NCI-H2081 treated with DMSO at 0.1 percent for 48 hours (cell line): ENCODE results near the gene PPP1R11.
A peak's percentile ranks its signal among the peaks of the same experiment; 100 is the strongest.
"Not testable (repeated sequence)": the region's sequence is repeated elsewhere in the genome, so short reads cannot be mapped to it uniquely, and the experiment has no call there.

Source experiments
- DNase-seq: peaks from one replicate; lab custom pipeline; 2025; lab: John Stamatoyannopoulos, UW

The PPP1R11 gene

DNA sequence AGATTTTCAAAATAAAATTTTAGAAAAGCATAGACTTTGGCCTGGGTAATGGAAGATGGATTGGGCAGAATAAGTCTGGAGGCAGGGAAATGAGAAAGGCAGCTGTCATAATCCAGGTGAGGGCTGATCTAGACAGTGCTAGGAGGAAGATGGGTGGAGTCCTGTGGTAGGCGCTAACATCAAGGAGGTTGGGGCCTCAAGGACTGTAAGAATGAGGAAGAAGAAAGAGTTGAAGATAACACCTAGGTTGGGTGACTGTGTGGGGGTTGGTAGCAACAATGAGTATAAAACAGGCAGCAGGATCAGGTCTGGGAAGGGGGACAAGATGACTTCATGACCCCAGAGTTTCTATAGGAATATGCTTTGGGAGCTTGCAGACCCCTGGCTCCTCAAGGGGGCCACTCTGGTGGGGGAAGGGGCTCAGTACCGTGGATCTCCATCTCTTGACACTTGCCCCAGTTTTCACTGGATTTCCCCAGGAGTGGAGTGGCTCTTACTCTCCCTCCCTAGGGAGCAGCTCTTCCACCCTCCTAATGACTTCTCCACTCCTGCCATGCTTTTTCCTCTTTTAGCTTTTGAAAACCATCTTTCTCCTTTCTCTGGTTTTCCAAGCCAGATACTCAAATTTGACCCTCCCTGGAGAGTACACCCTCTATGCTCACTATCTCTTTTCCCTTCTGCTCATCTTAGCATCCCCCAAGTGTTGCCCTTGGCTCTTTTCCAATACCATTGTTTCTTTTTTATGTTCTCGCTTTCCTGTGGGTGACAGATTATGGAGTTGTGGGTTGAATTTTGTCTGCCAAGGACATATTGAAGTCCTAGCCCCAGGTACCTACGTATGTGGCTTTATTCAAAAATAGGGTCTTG is 31.1 kb downstream of the PPP1R11 start:
- no peak for DNase-seq

DNA sequence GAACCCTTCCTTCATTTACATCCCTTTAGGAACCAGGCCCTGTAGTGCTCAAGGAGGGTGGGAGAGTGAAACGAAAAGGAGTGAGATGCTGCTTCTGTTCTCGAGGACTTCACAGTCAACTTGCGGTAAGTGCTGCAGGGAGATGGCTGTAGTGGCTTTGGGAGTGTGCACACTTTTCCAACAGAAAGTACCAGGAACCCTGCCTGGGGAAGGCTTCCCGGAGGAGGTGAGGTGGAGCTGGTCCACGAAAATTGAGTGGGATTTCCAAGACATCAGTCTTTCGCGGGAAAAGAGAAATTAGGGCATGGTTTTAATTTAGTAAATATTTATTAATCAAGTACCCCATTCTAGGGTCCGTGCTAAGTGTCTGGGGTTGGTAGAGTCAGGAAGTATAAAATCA is 33.2 kb downstream of the PPP1R11 start:
- no peak for DNase-seq

DNA sequence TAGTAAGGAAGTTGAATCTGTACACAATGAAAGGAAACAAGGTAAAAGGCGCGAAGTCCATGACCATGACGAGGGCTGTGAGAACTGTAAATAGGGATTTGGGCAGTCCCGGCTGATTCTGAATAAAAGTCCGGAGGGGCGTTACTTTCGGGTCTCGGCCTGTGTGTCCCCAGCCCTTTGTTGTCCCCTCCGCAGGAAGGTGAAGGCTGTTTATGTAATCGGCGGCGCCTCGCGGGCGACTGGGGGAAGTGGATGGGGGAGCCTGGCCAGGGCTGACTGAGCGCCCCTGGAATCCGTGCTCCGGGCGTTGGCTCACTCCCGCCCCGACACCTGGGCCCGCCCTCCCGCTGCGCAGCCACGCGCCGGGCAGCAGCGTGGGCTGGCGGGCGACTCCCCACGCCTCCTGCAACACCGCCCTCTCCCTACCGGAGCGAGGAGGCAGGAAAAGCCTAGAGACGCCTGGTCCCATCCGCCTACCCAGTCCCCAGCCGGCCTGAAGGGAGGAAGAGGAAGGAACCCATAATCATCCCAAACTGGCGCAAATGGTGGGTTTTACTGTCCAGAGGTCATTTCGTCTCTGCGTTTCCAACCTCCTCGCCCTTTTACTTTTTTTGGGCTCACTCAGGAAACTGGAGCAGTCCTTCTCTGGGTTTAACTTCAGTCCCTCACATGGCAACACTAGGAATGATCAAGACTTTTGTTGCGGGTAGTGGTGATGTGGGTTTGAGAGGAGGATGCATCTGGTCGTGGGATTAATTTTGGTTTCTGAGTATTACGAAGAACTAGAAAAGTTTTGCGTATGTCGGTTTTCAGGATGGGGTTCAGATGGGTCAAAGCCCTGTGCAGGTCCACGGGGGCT is 33.8 kb downstream of the PPP1R11 start:
- DNase-seq = no peak

DNA sequence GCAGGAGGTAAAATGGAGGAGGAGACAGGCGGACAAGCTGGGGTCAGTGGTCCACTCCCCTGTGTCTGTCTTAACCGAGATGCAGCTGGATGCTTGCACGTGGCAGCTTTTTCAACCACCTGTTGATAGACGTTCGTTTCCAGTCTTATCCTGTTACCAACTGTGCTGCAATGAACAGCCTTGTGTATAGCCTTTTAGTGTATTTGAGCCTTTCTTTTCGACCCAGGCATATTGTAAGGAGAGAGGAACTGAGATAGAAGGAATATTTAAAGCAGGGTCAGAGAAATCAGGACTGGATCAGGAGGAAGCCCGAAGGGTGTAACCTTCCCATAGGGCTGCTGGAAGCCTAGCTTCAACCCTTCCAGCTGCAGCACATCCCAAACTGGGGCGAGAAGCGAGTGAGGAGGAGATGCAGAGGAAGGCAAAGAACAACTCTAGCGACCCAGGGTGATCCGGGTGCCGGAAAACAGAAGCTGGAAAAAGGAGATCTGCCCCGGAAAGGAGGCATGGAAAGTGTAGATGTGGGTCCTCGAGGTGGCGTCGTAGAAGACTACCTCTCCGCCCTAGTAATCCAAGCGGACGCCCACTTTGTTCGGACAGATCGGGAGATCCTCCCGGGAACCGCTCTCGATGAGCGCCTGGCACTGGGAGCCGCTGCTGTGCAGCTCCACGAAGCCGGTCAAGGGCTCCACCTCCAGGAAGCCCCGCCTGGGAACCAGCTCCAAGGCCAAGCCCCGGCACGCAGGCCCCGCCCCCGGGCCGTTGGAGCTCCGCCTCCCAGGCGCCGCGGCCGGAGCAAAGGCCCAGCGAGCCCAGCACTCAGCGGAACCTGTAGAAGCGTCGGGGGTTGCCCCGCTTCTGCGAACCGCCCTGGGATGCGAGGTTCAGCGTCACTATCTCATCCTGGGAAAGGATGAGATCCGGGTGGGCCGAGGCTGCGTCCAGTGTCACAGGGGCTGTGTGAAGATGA is 34.7 kb downstream of the PPP1R11 start:
- DNase-seq = peak; percentile 33

DNA sequence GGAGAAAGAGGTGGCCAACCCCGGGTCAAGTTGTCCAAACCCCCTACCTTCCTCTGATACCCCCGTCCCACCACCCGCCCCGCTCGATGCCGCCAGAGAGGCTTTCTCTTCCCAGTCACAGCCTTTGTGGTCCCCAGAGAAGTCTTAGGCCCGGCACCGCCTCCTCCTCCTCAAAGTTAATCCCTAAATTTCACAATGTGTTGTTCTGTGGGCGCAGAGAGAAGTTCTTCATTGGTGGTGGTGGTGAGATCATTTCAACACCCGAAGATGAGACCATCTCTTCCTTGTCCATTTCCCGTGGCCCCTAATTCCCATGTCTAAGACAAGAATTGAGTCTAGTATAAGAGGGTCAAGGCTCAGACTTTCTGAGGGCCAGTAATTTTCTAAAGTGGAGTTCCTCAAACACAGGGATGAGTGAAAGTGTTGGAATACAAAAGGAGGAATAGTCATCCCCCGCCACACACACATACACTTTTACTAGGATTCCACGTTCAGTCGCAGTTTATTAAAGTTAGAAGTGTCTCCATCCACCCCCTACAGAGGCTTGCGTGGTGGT is 35.5 kb downstream of the PPP1R11 start:
- no peak for DNase-seq

DNA sequence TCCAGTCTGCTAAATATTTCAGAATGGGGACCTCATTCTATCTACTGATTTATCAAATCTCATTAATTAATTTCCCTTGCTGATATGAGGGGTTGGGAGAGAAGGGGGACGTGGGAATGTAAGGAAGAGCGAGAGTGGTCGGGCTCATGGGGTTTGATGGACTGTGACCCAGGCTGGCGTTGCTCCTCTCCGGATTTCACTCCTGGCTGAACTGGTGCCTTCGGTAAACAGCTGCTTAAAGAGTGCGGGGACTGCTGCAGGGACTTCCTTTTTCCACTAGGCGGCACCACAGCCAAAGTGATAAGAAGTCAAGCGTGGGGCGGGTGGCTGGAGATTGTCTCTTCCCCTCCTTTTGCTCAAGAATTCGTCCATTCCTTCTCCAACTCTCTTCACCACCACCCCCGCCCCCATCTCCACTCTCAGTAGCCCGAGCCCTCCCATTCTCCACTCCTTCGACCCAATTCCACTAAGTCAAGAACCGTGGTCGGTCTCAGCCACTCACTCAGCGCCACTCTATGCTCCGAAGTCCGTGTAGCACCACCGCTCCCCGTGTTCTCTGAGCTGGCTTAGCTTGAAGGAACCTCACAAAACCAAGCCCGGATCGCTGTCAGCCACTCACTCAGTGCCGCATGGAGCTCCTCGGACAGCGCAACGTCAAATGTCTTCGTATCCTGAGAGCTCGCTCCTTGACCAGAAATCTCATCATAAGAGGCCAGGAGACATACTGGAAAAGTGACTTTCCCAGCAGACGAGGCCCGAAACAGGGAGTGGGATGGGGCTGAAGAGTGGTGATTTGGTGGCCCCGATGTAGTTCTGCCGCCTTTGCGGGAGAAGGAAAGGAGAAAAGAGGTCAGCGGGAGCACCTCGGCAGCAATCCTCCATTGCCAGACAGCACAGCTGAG is 36.2 kb downstream of the PPP1R11 start:
- DNase-seq = peak; percentile 37

DNA sequence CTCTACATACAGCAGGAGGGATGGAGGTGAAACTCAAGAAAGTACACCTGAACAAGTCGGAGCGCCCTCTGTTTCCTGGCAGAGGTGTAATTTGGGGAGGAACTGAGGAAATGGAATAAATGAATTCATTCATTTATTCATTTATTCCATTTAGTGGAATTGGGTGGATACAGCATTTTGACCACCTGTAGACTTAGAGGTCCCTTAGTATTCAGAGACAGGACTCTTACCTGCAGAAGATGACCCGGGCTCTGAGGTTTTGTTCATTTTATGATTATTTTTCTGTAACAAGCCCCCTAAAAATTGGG is 36.8 kb downstream of the PPP1R11 start:
- no peak for DNase-seq

DNA sequence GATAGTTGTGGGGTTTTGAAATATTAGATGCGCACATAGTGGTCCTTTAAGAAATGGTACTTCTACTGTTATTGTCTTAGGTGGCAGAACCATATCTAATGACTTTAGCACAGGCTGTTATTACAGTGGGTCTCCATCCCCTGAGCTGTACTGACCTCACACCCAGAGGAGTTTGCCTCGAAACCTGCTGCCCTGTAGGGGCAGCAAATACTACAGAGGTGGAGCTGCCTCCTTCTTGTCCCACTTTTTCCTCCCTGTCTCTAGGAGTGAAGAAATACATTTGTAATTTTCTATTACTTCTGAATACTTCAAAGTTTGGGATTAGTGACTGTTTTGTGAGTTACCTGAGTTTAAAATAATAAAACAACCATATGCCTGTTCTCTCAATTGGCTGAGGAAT is 37.7 kb downstream of the PPP1R11 start:
- no peak for DNase-seq

DNA sequence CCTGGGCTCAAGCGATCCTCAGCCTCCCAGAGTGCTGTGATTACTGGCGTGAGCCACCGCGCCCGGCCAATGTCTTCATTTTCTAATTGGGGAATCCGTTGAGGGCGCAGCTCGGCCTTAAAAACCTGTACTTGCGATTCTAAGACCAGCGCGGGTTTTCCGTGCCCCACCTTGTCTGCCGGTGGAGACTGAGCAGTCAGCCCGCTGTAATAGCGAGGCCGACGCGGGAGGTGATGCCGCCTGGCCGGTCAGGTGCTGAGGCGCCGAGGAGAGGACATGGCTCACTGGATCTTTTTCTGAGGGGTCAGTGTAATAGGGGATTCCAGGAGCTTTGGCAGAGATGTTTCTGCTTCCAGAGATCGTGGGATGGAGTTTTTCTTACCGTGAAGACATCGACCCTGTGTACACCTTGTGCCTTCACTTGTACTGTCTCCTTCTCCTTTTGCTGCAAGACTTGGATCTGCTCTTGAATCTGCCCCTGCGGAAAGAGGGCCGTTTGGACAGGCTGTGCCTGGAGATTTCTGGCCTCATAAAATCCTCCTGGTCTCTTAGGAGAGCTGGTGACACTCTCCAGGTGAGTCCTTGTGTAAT is 44.4 kb downstream of the PPP1R11 start:
- no peak for DNase-seq

DNA sequence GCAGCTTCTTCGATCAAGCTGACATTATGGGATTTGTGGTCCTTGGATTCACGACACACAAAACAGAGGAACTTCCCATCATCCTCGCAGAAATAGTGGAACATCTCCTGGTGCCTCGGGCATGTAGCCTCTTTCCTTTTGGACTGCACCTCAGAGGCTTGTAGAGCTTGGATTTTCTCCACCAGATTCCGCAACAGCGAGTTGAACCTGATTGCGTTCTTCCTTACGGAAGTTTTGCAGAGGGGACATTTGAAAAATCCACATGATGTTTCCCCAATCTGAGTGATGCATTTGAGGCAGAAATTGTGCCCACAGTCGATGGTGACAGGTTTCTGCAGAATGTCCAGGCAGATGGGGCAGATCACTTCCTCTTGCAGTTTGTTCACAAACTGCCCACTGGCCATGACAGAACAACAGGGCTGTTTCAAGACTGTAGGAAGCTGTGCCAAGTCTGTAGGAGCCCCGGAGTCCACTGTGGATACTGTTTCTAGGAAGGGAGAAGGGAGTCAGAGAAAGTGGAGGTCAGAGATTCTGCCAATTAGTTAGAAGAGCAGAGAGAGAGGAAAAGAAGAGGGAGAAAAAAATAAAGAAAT is 45.5 kb downstream of the PPP1R11 start:
- no peak for DNase-seq

DNA sequence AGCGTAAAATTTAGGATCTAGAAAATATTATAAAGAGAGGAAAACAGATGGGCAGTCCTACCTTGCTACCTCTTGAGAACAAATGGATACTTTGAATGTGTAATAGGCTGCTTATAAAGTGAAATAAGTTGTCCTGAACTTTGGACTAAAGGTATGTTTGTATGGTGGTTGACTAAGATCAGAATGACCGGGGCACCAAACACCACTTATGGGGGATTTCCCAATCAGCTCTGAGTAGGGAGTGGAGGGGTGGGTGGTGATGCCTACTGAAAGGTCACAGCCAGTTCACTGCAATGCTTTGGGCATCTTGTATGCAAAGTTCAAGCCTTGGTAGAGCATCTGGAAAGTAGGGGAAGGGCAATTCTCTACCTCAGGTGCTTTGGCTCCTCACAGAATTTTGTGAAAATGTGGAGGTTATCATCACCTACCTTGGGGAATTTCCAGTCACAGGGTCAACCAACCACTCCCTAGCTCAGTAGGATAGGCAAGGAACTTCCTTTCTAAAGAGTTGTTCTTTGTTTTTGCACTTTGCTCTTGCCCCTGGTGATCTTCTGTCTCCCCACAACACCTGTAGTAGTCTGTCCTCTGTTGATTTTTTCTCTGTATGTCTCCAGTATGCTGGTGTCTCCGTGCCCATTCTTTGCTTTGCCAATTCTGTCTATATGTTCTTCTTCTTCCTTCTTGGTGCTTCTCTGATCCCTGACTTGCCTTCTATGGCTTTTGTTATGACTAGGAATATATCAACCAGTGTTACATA is 46.2 kb downstream of the PPP1R11 start, which contains the start of gene TRIM31:
TSS of gene TRIM31 (minus strand) at position 88 of the 757 bp plus-strand sequence. CDS start 285 bp downstream, outside the sequence.
- DNase-seq = no peak

DNA sequence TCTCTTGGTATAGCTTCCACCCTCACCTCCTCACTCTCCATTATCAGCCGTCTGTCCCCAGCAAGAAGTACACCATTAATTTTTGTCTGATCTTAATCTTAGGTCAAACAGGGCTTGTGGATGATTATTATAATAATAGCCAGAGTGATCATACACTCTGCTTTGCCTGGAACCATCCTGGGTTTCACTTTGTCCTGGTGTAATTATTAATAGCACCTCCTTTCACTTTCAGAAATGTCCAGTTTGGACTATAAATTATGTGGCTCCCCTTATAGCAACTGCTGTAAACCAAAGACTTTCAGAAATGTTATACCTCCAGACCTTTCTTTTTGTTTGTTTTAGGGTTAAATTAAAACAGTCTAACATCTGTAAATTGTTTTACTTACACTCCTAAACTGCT is 46.8 kb downstream of the PPP1R11 start:
- DNase-seq = no peak

DNA sequence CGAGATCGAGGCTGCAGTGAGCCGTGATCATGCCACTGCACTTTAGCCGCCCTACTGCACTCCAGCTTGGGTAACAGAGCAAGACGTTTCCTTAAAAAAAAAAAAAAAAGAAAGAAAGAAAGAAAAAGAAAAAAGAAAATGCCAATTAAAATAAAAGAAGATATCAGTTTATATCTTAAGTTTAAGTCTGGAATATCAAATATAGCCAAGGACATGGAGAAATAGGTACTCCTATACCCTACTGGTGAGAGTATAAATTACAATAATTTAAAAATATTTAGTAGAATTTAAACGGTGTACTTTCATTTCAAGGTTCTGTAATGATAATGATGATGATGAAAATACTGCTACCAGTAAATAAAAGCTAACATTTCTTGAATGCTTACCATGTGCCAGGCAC is 49.7 kb downstream of the PPP1R11 start:
- no peak for DNase-seq

DNA sequence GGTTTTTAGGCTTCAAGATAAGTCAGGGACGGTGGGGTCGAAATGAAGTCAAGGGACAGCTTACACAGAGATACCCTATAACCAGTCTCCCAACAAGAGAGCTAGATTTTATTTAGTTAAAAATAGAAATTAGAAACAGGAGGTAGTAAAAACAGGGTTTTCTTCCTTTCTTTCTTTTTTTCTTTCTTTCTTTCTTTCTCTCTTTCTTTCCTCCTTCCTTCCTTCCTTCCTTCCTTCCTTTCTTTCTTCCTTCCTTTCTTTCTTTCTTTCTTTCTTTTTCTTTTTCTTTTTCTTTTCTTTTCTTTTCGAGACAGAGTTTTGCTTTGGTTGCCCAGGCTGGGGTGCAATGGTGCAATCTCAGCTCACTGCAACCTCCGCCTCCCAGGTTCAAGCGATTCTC is 51.7 kb downstream of the PPP1R11 start:
- not testable (repeated sequence) for DNase-seq
